Measurements from ENCODE around the gene SLC9A9. TPM values are rescaled to one million over a fixed set of nuclear protein-coding genes. Genes with fewer than 3 reads are reported as not detected.

Gene SLC9A9
- polyA plus RNA-seq, 1 of the 3 experiments (the other 2 are of a cell fraction): 0.05 TPM

DNA sequence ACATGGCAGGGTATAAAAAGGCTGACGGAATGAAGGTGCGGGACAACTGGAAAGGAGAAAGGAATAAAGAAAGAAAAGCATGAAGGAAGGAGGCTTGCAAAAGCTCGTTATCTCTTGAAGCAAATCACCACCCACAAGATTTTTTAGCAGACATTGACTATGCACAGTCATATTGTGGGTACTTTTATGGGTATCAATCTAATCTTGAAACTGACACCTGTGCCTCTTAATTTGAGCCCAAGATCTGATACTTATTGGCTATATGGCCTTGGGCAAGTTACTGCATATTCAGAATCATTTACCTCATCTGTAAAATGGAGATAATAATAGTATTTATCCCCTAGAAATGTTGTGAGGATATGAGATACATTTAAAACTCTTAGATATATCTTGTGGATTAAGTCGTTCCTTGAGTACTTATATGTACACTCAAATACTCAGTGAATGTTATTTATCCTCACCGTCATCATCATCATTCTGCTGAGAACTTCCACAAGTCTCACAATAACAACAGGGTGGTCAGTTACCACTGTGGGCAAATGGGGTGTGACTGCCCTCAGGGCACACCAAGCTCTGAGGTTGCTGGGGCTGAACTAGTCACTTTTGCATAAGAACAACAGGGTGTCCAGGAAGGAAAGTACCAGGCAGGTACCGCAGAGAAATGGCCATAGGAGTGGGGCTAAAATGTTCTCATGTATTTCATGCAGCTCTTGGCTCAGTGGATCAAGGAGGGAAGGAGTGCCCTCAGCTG is 266.1 kb downstream of the SLC9A9 start (continued):
- TF ChIP-seq MEF2A (IDR thresholded peaks at IDR 0.05; ENCODE audit: borderline replicate concordance, low read depth): no peak
- TF ChIP-seq, protein P1, sequence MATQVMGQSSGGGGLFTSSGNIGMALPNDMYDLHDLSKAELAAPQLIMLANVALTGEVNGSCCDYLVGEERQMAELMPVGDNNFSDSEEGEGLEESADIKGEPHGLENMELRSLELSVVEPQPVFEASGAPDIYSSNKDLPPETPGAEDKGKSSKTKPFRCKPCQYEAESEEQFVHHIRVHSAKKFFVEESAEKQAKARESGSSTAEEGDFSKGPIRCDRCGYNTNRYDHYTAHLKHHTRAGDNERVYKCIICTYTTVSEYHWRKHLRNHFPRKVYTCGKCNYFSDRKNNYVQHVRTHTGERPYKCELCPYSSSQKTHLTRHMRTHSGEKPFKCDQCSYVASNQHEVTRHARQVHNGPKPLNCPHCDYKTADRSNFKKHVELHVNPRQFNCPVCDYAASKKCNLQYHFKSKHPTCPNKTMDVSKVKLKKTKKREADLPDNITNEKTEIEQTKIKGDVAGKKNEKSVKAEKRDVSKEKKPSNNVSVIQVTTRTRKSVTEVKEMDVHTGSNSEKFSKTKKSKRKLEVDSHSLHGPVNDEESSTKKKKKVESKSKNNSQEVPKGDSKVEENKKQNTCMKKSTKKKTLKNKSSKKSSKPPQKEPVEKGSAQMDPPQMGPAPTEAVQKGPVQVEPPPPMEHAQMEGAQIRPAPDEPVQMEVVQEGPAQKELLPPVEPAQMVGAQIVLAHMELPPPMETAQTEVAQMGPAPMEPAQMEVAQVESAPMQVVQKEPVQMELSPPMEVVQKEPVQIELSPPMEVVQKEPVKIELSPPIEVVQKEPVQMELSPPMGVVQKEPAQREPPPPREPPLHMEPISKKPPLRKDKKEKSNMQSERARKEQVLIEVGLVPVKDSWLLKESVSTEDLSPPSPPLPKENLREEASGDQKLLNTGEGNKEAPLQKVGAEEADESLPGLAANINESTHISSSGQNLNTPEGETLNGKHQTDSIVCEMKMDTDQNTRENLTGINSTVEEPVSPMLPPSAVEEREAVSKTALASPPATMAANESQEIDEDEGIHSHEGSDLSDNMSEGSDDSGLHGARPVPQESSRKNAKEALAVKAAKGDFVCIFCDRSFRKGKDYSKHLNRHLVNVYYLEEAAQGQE (IDR thresholded peaks at IDR 0.05; ENCODE audit: low read depth, low read length): no peak

DNA sequence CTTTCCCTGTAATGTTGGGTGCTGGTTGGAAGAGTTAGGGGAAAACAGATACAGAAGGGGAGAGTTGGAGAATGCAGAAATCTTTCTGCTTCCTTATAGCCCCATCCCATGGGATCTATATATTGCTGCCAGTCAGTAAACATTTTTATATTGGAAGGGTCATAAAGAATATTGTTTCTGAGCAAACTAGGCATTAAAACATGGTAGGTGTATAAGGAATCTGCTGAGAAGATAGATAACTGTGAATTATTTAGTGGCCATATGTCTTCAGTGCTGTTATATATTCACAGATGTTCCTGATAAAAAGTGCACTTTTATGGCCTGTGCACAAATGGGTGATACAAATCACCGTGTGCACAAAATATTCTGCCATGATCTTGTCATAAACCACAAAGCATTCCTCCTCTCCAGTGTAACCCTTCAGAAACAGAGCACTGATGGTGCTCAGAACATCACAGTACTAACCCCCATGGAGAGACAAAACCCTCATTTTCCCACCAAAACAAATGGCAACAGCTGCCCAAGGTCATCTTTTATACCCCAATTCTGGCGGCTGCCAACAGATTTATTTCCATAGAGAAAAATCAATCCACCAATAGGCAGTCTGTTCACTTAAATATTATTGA is 269.3 kb downstream of the SLC9A9 start:
- H3K9ac ChIP-seq: no peak overlapping the region
- no peak overlapping the region for H3K4me3 ChIP-seq (ENCODE audit: low read depth in 2 of 2, low read length in 1 of 2)
- no peaks in the 10 kb centered on the region for H3K9me3 ChIP-seq
- no peak overlapping the region for H2AFZ ChIP-seq (ENCODE audit: low read depth)
- no peaks in the 10 kb centered on the region for H4K20me1 ChIP-seq (ENCODE audit: insufficient read depth)
- H3F3A ChIP-seq (replicated peaks; ENCODE audit: insufficient read depth): no peaks in the 10 kb centered on the region
- H3K27me3 ChIP-seq (ENCODE audit: insufficient read depth): no peaks in the 10 kb centered on the region; the same call in 1 of the 2 replicates
- no peaks in the 10 kb centered on the region for H3K9me2 ChIP-seq
- no peaks in the 10 kb centered on the region for H3K4me1 ChIP-seq (ENCODE audit: control insufficient read depth in 1 of 2, insufficient read depth in 2 of 2, low read depth in 1 of 2, low read length in 1 of 2)
- H3K4me2 ChIP-seq: no peak overlapping the region
- 3% methylated on average over 2 of the region's 2 CpGs for WGBS (ENCODE audit: low lambda C conversion rate)
- POLR2A ChIA-PET: no interaction called here
- CTCF ChIA-PET: no interaction called here
- no peaks in the 10 kb centered on the region for H3K36me3 ChIP-seq (replicated peaks in 1 of 2; ENCODE audit: control insufficient read depth in 1 of 2, insufficient read depth in 2 of 2, low read length in 1 of 2)
- DNase-seq: no peak
- no peaks in the 10 kb centered on the region for H3K79me2 ChIP-seq (ENCODE audit: insufficient read depth)
- H3K27ac ChIP-seq (ENCODE audit: low read depth in 2 of 2, low read length in 1 of 2): no peak overlapping the region
- TF ChIP-seq RXRA (IDR thresholded peaks at IDR 0.05; ENCODE audit: borderline replicate concordance, low read depth) (no peak), RAD21 (IDR thresholded peaks at IDR 0.05; ENCODE audit: low read length) (no peak), GABPA (IDR thresholded peaks at IDR 0.05; ENCODE audit: low read depth) (no peak), FOXM1 (IDR thresholded peaks at IDR 0.05; ENCODE audit: low read depth) (no peak), RFX5 (IDR thresholded peaks at IDR 0.05; ENCODE audit: low read length) (no peak), NFIC (IDR thresholded peaks at IDR 0.05; ENCODE audit: borderline replicate concordance) (no peak), EP300 (IDR thresholded peaks at IDR 0.05; ENCODE audit: borderline replicate concordance in 1 of 2, low read depth in 1 of 2, low read length in 1 of 2) (no peak), MEF2A (IDR thresholded peaks at IDR 0.05; ENCODE audit: borderline replicate concordance, low read depth) (no peak), CHD2 (IDR thresholded peaks at IDR 0.05; ENCODE audit: low read length, partially characterized antibody) (no peak), YY1 (IDR thresholded peaks at IDR 0.05; ENCODE audit: low read depth) (no peak), FOXJ3 (CRISPR knock-in tag; IDR thresholded peaks at IDR 0.05) (no peak), MXI1 (IDR thresholded peaks at IDR 0.05; ENCODE audit: low read depth, low read length) (no peak), GATA2 (CRISPR knock-in tag; IDR thresholded peaks at IDR 0.05) (no peak), FOSL2 (IDR thresholded peaks at IDR 0.05; ENCODE audit: borderline replicate concordance, low read depth) (no peak)
- TF ChIP-seq, protein P1 (IDR thresholded peaks at IDR 0.05; ENCODE audit: low read depth, low read length): no peak
- TF ChIP-seq, protein P2, sequence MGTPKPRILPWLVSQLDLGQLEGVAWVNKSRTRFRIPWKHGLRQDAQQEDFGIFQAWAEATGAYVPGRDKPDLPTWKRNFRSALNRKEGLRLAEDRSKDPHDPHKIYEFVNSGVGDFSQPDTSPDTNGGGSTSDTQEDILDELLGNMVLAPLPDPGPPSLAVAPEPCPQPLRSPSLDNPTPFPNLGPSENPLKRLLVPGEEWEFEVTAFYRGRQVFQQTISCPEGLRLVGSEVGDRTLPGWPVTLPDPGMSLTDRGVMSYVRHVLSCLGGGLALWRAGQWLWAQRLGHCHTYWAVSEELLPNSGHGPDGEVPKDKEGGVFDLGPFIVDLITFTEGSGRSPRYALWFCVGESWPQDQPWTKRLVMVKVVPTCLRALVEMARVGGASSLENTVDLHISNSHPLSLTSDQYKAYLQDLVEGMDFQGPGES (IDR thresholded peaks at IDR 0.05; ENCODE audit: low read depth, low read length): no peak
- TF ChIP-seq, protein P3, sequence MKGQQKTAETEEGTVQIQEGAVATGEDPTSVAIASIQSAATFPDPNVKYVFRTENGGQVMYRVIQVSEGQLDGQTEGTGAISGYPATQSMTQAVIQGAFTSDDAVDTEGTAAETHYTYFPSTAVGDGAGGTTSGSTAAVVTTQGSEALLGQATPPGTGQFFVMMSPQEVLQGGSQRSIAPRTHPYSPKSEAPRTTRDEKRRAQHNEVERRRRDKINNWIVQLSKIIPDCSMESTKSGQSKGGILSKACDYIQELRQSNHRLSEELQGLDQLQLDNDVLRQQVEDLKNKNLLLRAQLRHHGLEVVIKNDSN (IDR thresholded peaks at IDR 0.05; ENCODE audit: borderline replicate concordance, low read depth): no peak
- TF ChIP-seq, protein P4, sequence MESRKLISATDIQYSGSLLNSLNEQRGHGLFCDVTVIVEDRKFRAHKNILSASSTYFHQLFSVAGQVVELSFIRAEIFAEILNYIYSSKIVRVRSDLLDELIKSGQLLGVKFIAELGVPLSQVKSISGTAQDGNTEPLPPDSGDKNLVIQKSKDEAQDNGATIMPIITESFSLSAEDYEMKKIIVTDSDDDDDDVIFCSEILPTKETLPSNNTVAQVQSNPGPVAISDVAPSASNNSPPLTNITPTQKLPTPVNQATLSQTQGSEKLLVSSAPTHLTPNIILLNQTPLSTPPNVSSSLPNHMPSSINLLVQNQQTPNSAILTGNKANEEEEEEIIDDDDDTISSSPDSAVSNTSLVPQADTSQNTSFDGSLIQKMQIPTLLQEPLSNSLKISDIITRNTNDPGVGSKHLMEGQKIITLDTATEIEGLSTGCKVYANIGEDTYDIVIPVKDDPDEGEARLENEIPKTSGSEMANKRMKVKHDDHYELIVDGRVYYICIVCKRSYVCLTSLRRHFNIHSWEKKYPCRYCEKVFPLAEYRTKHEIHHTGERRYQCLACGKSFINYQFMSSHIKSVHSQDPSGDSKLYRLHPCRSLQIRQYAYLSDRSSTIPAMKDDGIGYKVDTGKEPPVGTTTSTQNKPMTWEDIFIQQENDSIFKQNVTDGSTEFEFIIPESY (IDR thresholded peaks at IDR 0.05; ENCODE audit: borderline replicate concordance, low read depth): no peak

Measured in SK-N-SH (cell line).